Esophagus (tissue), 2 donors: ENCODE measurements around the gene GRK6. TPM values are rescaled to one million over a fixed set of nuclear protein-coding genes. Genes with fewer than 3 reads are reported as not detected.
"Not testable (repeated sequence)": the region's sequence is repeated elsewhere in the genome, so short reads cannot be mapped to it uniquely, and the experiment has no call there.

Source experiments
- H3K27ac ChIP-seq, 2 donors: one replicate each; pipeline ENCODE4 v1.5.1; 2013; ENCODE audit warnings: low read depth in 2 of 2, mild to moderate bottlenecking in 2 of 2, inconsistent platforms in 1 of 2, low read length in 1 of 2, moderate library complexity in 1 of 2
- H3K27me3 ChIP-seq, 2 donors: one replicate each; pipeline ENCODE4 v1.6.1; 2013; ENCODE audit warnings: low read length in 2 of 2, control low read depth in 1 of 2, mild to moderate bottlenecking in 1 of 2; ENCODE audit not compliant: insufficient read depth in 2 of 2, control insufficient read depth in 1 of 2
- H3K36me3 ChIP-seq, 2 donors: one replicate each; pipeline ENCODE4 v1.6.1; 2013; ENCODE audit warnings: low read length in 1 of 2; ENCODE audit not compliant: control insufficient read depth in 2 of 2, insufficient read depth in 2 of 2
- H3K4me1 ChIP-seq, 2 donors: one replicate each; pipeline ENCODE4 v1.6.1; 2013; ENCODE audit warnings: low read length in 1 of 2; ENCODE audit not compliant: control insufficient read depth in 2 of 2, insufficient read depth in 2 of 2
- H3K4me3 ChIP-seq, 2 donors: one replicate each; pipeline ENCODE4 v1.5.1; 2013; ENCODE audit warnings: low read length in 2 of 2, mild to moderate bottlenecking in 2 of 2, low read depth in 1 of 2, moderate library complexity in 1 of 2
- H3K9me3 ChIP-seq, 2 donors: one replicate each; pipeline ENCODE4 v1.6.1; 2013; ENCODE audit warnings: mild to moderate bottlenecking in 2 of 2, low read depth in 1 of 2, low read length in 1 of 2, moderate library complexity in 1 of 2; ENCODE audit not compliant: control insufficient read depth in 2 of 2, insufficient read depth in 1 of 2
- WGBS, 2 donors: extraction: QIAGEN DNeasy Blood & Tissue Kit; methylation state at CpG; one replicate each; pipeline ENCODE4 v1.1.7; 2013; 5-methylcytosine and 5-hydroxymethylcytosine counted together
- polyA plus RNA-seq, 2 donors: library from polyadenylated mRNA; stranded (reverse); fragments of 200-250 nt; gene quantifications; one replicate each; pipeline ENCODE4 v1.2.3, GENCODE V29; 2013
- donor health status: healthy with polysubstance abuse.
- donor health status: Bipolar disorder and iron deficiency.

Gene GRK6
- polyA plus RNA-seq, 2 donors: 10.4 to 19.8 TPM

DNA sequence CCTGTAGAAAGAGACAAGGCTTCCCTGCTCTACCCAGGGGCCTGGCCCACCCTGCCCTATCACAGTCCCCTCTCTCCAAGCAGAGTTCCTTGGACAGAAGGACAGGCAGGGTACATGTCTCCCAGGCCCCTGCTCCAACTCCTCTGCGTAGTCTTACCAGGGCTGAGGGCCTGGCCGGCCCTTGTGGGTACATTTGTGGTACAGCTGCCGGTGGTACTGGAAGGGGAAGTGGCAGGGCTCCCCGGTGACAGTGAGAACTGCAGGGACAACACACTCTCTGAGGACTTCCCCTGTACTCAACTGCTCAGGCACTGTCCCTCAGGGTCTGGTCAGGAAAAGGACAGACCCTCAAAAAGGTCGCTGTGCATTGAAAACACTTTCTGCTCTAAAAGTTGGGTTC lies 20.7 kb upstream of the GRK6 start:
- Histone ChIP-seq H3K36me3 (no peaks in the 10 kb centered on the region), H3K27ac (no peak overlapping the region), H3K4me3 (no peak overlapping the region), H3K4me1 (peaks cover 0 to 9% of the 10 kb centered on the region in 2 donors), H3K9me3 (no peaks in the 10 kb centered on the region), H3K27me3 (no peaks in the 10 kb centered on the region)
- 77 to 82% methylated on average over 5 of the region's 5 CpGs for WGBS, 2 donors

DNA sequence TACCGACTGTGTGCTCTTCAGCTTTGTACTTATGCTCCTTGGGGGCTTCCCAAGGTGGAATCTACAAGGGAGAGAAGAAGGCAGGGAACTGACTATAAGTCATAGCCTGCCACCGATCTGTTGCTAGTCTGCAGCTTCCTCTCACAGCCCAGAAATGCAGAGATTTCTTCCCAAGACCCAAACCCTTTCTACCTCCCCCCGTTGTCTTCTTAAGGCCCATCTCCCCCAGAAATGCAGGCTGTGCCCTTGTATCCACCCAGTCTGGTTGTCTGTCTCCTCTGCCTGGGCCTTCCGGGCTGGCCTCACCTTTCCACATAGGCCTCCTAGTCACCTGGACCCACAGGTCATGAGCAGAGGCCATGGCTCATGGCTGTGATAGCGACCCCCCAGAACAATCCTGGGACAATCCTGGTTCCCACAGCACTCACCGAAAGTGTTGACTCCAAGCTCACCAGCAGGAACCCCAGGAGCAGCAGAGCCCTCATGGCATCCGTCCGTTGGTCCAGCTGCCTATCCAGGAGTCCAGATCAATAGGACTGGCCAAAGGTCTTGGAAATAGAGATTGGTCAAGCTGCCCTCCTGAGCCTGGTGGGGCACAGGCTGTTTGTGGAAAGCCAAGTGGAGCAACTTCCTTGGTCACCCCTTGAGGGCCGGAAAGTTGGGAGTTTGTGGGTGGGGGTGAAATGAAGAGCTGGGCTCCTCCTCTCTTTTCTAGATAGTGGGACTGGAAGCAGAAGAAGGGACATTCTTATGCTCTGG lies 17.3 kb upstream of the GRK6 start, which contains the start of gene F12:
Gene F12 (minus strand): TSS at position 522 of the 759 bp plus-strand sequence. CDS start 37 bp downstream, at position 485.
- Histone ChIP-seq H3K4me3 (no peak within 1 kb of the TSS), H3K27ac (no peak within 1 kb of the TSS), H3K9me3 (no peaks in the 10 kb centered on the region), H3K36me3 (no peaks in the 10 kb centered on the region), H3K4me1 (peaks cover 0 to 3% of the 10 kb centered on the region in 2 donors), H3K27me3 (no peaks in the 10 kb centered on the region)
- WGBS, 2 donors: 89 to 90% methylated on average over 9 of the region's 9 CpGs

DNA sequence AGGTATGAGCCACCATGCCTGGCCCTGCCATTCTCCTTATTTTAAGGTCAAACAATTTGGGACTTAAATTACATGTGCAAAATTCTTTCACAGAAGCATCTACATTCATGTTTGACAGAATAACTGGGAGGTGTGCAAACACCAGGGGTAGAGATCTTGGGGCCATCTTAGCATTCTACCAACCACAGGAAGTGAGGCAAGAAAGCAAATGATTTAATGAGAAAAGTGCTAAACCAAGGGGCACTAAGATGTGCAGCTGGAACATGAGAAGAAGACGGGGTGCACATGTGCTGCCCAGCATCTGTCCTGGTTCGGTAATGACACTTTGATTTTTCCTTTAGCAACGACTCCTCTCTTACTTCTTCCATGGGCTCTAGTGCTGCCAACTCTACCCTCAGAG lies 15.9 kb upstream of the GRK6 start:
- Histone ChIP-seq H3K4me1 (peaks cover 0 to 3% of the 10 kb centered on the region in 2 donors), H3K4me3 (no peak overlapping the region), H3K27ac (no peak overlapping the region), H3K9me3 (no peaks in the 10 kb centered on the region), H3K27me3 (no peaks in the 10 kb centered on the region), H3K36me3 (no peaks in the 10 kb centered on the region)
- WGBS, 2 donors: 72 to 79% methylated on average over 3 of the region's 3 CpGs

DNA sequence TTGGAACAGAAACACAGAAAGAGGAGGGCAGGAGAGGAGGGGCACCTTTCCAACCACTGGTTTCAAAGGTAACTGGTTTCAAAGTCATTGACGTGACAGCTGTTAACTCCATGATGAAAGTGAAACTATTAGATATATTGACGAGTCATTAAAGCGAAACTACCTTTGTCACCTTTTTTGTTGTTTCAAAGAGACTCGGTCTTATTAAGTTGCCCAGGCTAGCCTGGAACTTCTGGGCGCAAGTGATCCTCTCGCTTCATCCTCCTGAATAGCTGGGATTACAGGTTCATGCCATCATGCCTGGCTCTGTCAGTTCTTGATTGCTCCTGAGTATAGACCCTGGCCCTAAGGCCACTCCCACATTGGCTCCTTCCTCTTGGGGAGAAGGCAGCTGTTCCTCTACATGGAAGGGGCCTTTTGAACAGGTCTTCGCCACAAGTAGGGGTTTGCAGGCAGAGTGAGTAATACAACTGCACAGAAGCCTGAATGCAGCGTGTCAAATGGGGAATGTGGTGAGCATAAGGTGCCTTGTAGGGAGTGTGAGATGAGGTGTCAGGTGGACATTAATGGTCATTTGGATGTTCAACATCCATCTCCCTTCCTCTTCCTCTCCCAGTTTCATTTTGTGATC lies 13.8 kb upstream of the GRK6 start:
- H3K4me1 ChIP-seq: peaks cover 0 to 3% of the 10 kb centered on the region in 2 donors
- no peaks in the 10 kb centered on the region for H3K9me3 ChIP-seq
- H3K36me3 ChIP-seq: no peaks in the 10 kb centered on the region
- 53 to 57% methylated on average over 8 of the region's 8 CpGs for WGBS, 2 donors
- H3K27me3 ChIP-seq: no peaks in the 10 kb centered on the region
- no peak overlapping the region for H3K4me3 ChIP-seq
- peak overlapping the region in 1 of 2 donors; percentile 17 for H3K27ac ChIP-seq

DNA sequence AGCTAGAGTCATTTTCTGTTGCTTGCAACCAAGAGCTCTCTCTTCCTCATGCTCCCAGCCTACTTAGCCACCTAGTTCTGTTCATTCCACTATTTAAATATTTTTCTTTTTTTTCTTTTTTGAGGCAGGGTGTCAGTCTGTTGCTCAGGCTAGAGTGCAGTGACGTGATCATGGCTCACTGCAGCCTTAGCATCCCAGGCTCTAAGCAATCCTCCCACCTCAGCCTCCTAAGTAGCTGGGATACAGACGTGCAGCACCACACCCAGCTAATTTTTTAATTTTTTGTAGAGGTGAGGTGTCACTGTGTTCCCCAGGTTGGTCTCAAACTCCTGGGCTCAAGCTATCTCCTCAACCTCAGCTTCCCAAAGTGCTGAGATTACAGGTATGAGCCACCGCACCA lies 12.0 kb upstream of the GRK6 start:
- Histone ChIP-seq H3K36me3 (no peaks in the 10 kb centered on the region), H3K27me3 (no peaks in the 10 kb centered on the region), H3K27ac (no peak overlapping the region), H3K4me1 (peaks cover 0 to 3% of the 10 kb centered on the region in 2 donors), H3K9me3 (no peaks in the 10 kb centered on the region), H3K4me3 (no peak overlapping the region)
- 73 to 82% methylated on average over 3 of the region's 3 CpGs for WGBS, 2 donors

DNA sequence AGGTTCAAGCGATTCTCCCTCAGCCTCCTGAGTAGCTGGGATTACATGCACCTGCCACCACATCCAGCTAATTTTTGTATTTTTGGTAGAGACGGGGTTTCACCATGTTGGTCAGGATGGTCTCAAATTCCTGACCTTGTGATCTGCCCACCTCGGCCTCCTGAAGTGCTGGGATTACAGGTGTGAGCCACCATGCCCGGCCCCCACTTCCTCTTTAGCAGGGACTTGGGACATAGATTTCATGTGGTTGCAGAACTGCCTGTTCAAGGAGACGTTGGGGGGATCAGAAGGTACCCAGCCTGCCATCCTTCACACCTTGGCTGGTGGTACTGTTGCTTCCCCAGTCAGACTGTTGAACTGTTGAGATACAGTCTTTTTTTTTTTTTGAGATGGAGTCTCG lies 9.4 kb upstream of the GRK6 start:
- H3K4me1 ChIP-seq, H3K36me3 ChIP-seq, H3K4me3 ChIP-seq, H3K27me3 ChIP-seq, H3K27ac ChIP-seq, H3K9me3 ChIP-seq: not testable (repeated sequence)
- WGBS, 2 donors: 86 to 87% methylated on average over 6 of the region's 6 CpGs

DNA sequence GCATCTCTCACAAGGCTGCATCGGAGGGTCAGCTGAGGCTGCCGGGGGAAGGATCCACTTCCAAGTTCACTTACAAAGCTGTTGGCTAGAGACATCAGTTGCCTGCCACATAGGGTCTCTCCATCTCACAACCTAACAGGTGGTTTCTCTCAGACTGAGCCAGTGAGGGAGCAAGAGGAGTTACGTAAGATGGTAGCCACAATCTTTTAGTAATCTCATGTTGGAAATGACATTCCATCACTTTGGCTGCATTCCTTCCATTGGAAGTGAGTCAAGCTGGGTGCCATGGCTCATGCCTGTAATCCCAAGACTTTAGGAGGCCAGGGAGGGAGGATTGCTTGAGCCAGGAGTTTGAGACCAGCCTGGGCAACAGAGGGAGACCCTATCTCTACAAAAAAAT lies 7.4 kb upstream of the GRK6 start:
- Histone ChIP-seq H3K4me1 (no peaks in the 10 kb centered on the region), H3K27ac (no peak overlapping the region)
- 83 to 84% methylated on average over 3 of the region's 3 CpGs for WGBS, 2 donors

DNA sequence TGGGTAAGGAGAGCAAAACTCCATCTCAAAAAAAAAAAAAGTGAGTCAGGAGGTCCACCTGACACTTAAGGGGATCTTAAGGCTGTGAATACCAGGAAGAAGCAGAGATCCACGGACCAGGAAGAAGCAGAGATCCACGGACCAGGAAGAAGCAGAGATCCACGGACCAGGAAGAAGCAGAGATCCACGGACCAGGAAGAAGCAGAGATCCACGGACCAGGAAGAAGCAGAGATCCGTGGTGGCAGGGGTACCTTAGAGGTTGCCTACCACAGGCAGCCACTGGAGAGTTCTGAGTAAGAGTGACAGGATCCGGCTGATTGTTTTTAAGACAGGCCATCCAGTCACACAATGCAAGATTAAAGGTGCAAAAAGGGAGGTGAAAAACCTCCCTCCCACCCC lies 6.0 kb upstream of the GRK6 start:
- H3K4me3 ChIP-seq, H3K36me3 ChIP-seq, H3K27me3 ChIP-seq, H3K4me1 ChIP-seq, H3K9me3 ChIP-seq: not testable (repeated sequence)
- peak overlapping the region in 1 of 2 donors; percentile 22 for H3K27ac ChIP-seq
- WGBS, 2 donors: 63 to 71% methylated on average over 7 of the region's 7 CpGs

More for the DNA sequence above, 7.4 kb upstream of the GRK6 start:
- no peaks in the 10 kb centered on the region for H3K27me3 ChIP-seq
- no peaks in the 10 kb centered on the region for H3K9me3 ChIP-seq
- no peaks in the 10 kb centered on the region for H3K36me3 ChIP-seq
- H3K4me3 ChIP-seq: no peak overlapping the region

DNA sequence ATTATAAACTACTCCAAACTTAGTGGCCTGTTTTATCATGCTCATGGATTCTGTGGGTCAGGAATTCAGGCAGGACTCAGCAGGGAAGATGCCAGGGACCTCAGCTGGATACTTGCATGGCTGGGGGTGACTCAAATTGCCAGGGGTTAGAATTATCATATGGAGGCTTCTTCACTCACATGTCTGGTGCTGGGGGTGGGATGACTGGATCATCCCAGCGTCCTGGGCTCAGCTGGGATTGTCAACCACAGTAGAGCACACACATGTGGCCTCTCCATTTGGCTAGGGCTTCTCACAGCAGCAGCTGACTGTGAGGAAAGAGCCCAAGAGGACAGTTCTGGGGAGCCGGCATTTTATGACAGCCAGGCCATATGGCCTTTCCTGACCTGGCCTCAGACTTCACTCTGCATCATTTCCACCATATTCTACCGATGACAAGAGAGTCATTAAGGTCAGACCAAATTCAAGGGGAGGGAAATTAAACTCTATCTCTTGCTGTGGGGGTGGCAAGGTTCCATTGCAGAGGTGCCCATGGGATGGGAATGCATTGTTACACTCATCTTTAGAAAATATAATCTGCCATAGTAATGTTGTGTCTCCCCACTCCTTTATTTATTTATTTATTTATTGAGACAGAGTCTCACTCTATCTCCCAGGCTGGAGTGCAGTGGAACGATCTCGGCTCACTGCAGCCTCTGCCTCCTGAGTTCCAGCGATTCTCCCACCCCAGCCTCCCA lies 5.2 kb upstream of the GRK6 start:
- H3K4me1 ChIP-seq: no peaks in the 10 kb centered on the region
- no peak overlapping the region for H3K27ac ChIP-seq
- H3K27me3 ChIP-seq: no peaks in the 10 kb centered on the region
- H3K36me3 ChIP-seq: no peaks in the 10 kb centered on the region
- H3K9me3 ChIP-seq: no peaks in the 10 kb centered on the region
- 75 to 79% methylated on average over 6 of the region's 6 CpGs for WGBS, 2 donors
- no peak overlapping the region for H3K4me3 ChIP-seq
